ENCODE results near the gene ALOX12B. TPM values are rescaled to one million over a fixed set of nuclear protein-coding genes. Genes with fewer than 3 reads are reported as not detected.

Gene ALOX12B
- total RNA-seq: 0.73 TPM in 1 of 2 replicates, not detected in the other

GRCh38 chr17:8087075-8087951 is at the start of gene ALOX12B:
Gene ALOX12B, minus strand, starts transcription at chr17:8087716. Its CDS starts 274 bp downstream, at chr17:8087442.

GRCh38 chr17:8123695-8124349 is 36.3 kb upstream of the ALOX12B start, which contains the start of gene HES7:
Gene HES7, minus strand, starts transcription at chr17:8124106. Its CDS starts 22 bp downstream, at chr17:8124084.

GRCh38 chr17:8117980-8118768 is 30.7 kb upstream of the ALOX12B start, which contains the start of gene ALOXE3:
Gene ALOXE3, minus strand, starts transcription at chr17:8118514. Its CDS starts 524 bp downstream, at chr17:8117990.

GRCh38 chr17:8038954-8039610 is 48.4 kb downstream of the ALOX12B start, which contains the start of gene ALOX15B:
Gene ALOX15B, plus strand, starts transcription at chr17:8039059. Its CDS starts 97 bp downstream, at chr17:8039156.

Small RNA genes within 50 kb of the gene (small RNA-seq; reads per million reads assigned to genes)
- gene MIR4314: not detected

Other genes with a start within 250 kb of the ALOX12B start
- 0.20 TPM in 1 of 2 replicates, not detected in the other for gene TMEM88, start 232.7 kb downstream of the ALOX12B start, total RNA-seq
- gene NAA38, start 230.2 kb downstream of the ALOX12B start, total RNA-seq: 61.6 and 106 TPM in 2 replicates
- gene CYB5D1, start 229.7 kb downstream of the ALOX12B start, total RNA-seq: 8.8 and 11.5 TPM in 2 replicates
- 58.1 and 58.4 TPM in 2 replicates for gene CHD3, start 198.9 kb downstream of the ALOX12B start, total RNA-seq
- gene RNF227, start 171.4 kb downstream of the ALOX12B start, total RNA-seq: 1.1 and 2.2 TPM in 2 replicates
- under 0.01 and 0.98 TPM in 2 replicates for gene KCNAB3, start 157.9 kb downstream of the ALOX12B start, total RNA-seq
- 27.2 and 38.6 TPM in 2 replicates for gene TRAPPC1, start 155.8 kb downstream of the ALOX12B start, total RNA-seq
- gene CNTROB, start 155.5 kb downstream of the ALOX12B start, total RNA-seq: 21.7 and 28.5 TPM in 2 replicates
- gene GUCY2D, start 85.1 kb downstream of the ALOX12B start, total RNA-seq: under 0.01 TPM in 1 of 2 replicates, not detected in the other
- 0.20 and 1.8 TPM in 2 replicates for gene ALOX15B, start 48.7 kb downstream of the ALOX12B start, total RNA-seq
- not detected in 2 replicates for gene ALOXE3, start 30.8 kb upstream of the ALOX12B start, total RNA-seq
- gene HES7, start 36.4 kb upstream of the ALOX12B start, total RNA-seq: 0.37 and 0.39 TPM in 2 replicates
- gene PER1, start 64.7 kb upstream of the ALOX12B start, total RNA-seq: 27.2 and 38.1 TPM in 2 replicates
- gene VAMP2, start 75.2 kb upstream of the ALOX12B start, total RNA-seq: 3.3 and 5.5 TPM in 2 replicates
- gene TMEM107, start 88.7 kb upstream of the ALOX12B start, total RNA-seq: 23.9 and 30.1 TPM in 2 replicates
- 5.9 and 6.2 TPM in 2 replicates for gene BORCS6, start 102.5 kb upstream of the ALOX12B start, total RNA-seq
- gene AURKB, start 122.9 kb upstream of the ALOX12B start, total RNA-seq: 24.6 and 32.6 TPM in 2 replicates
- 6.6 and 12.1 TPM in 2 replicates for gene CTC1, start 160.3 kb upstream of the ALOX12B start, total RNA-seq
- gene PFAS, start 161.6 kb upstream of the ALOX12B start, total RNA-seq: 53.6 and 83.7 TPM in 2 replicates
- 7.6 and 8.1 TPM in 2 replicates for gene RANGRF, start 201.0 kb upstream of the ALOX12B start, total RNA-seq
- gene SLC25A35, start 207.7 kb upstream of the ALOX12B start, total RNA-seq: 1.1 and 1.2 TPM in 2 replicates
- gene ARHGEF15, start 222.5 kb upstream of the ALOX12B start, total RNA-seq: not detected in 2 replicates